Stimulated activated CD8-positive, alpha-beta memory T cell treated with anti-CD3 and anti-CD28 coated beads, Interleukin-4, amount 100 ng/mL, for 48 hours (primary cell): Measurements from ENCODE around the gene LGR5.

Experiments used
- DNase-seq: peaks from one replicate; pipeline ENCODE4 v3.0.0-alpha.2; 2020

The LGR5 gene

GRCh38 chr12:71439613-71440344 is at the start of gene LGR5:
LGR5 (plus strand) TSS chr12:71439798; CDS start chr12:71440081, 283 bp downstream.
- DNase-seq, result peak; percentile 31

GRCh38 chr12:71392521-71393145 is 47.0 kb upstream of the LGR5 start:
- no peak for DNase-seq

GRCh38 chr12:71393625-71394024 is 46.0 kb upstream of the LGR5 start:
- no peak for DNase-seq

GRCh38 chr12:71397433-71397954 is 42.1 kb upstream of the LGR5 start:
- no peak for DNase-seq

- no peak for DNase-seq
Observed at GRCh38 chr12:71399197-71399596, 40.4 kb upstream of the LGR5 start.

DNA sequence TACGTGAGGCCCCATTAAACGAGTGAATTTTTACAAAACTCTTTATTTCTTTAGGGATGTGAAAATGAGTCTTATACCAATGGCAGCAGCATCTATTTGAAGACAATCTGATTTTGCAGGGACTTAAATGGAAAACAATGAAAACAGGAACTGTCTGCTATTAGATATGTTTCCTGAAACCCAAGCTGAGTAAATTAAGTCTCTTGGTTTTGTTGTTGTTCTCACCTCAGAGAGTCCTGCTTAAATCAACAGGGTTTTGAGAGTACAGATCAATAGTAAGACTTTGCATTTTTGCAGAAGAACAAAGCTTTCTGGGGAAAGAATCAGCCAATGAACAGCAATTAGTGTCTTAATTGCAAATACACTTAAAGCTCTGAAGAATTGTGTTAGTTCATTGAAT is 39.1 kb upstream of the LGR5 start:
- DNase-seq, result no peak

GRCh38 chr12:71405884-71406283 is 33.7 kb upstream of the LGR5 start:
- DNase-seq, result no peak

GRCh38 chr12:71407732-71408131 is 31.9 kb upstream of the LGR5 start:
- no peak for DNase-seq

DNA sequence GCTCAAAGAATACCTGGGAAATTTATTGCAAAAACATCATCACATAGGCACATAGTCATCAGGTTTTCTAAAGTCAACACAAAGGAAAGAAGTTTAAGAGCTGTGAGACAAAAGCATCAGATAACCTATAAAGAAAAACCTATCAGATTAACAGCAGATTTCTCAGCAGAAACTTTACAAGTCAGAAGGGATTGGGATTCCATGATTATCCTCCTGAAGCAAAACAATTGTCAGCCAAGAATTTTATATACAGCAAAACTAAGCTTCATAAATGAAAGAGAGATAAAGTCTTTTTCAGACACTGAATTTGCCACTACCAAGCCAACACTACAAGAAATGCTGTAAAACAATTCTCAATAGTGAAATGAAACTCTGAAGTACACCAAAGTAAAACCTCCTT is 28.8 kb upstream of the LGR5 start:
- DNase-seq, result no peak

DNA sequence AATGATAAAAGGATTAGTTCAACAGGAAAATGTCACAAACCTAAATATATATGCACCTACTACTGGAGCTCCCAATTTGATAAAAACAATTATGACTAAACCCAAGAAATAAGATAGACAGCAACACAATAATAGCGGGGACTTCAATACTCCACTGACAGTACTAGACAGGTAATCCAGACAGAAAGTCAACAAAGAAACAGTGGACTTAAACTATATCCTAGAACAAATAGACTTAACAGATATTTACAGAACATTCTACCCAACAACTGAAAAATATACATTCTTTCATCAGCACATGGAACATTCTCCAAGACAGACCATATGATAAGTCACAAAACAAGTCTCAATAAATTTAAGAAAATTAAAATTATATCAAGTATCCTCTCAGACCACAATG is 28.0 kb upstream of the LGR5 start:
- no peak for DNase-seq

DNA sequence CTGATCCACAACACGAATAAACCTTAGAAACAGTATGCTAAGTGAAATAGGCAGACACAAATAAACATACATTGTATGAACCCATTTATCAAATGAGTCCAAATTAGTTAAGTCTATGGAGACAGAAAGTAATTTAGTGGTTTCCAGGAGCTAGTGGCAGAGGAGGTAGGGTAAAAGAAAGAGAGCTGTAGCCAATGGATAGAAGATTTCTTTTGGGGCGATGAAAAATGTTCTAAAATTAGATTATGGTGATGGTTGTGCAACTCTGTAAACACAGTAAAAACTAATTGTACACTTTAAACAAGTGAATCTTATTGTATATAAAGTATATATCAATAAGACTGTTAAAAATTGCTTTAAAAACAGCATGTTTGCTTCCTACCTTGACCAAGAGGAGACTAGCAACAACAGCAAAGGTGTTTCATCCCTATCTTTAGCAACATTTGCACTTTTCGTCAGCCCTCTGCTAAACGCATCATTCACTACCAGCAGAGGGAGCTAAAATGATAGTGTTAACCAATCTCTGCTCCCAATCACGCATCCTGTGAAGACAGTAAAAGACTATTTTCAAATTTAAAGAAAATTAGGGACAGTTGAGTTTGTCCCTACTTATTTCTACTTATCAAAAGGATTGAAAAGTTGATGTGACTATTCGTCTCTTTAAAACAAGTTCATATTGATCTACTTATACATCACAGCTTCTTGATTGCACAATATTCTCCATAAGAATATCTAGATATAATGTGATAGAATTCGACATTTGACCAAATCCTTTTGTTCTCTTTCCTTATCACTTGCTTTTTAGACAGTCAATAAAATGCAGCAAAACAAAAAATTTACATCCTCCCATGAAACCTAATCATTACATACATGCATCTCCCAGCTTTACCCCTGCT is 24.0 kb upstream of the LGR5 start:
- no peak for DNase-seq

DNA sequence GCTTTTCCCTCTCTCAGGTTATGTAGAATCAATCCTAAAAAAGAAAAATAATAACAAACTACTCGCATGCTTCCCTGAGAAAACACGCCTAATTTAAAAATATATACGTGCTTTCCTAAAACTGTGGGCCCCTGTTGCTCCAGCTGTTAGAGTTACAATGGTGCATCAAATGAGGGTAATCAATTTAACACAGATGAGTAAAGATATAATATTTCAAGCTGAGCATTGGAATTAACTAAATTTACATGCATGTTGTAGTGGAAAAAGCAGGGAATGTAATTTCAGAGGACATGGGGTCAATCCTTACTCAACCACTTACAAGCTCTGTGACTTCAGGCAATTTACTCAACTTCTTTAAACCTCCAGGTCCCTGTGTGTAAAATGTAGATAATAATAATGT is 22.4 kb upstream of the LGR5 start:
- DNase-seq, result no peak

GRCh38 chr12:71420775-71421406 is 18.7 kb upstream of the LGR5 start:
- no peak for DNase-seq

DNA sequence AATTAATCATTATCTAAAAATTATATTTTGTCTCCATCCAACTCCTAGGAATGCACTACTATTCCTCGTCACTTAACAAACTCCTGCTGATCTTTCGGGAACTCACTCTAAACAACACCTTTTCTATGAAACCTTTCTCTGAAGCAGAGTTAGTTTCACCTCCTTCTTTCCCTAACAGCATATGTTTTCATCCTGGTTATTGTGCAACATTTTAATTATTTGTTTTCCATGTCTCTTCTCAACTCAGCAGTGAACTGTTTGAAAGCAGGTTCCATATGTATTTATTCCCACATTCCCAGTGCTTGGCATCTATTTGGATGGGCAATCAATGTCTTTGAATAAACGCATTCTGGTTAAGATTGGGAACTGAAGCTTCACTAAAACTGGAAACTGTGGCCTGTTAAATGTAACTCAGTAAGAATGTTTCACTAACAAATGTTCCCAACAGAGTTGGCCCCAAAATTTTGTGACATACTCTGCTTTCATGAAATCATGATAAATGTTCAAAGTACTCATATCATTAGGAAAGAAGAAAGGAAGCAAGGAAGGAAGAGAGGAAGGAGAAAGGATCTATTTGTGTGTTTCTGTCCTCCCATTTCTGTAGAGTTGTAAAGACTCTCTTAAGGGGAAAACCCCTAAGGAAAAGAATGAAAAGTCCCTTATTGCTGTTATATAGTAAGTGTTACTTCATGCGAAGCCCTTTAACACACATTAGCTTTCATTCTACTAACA is 13.9 kb upstream of the LGR5 start:
- no peak for DNase-seq

DNA sequence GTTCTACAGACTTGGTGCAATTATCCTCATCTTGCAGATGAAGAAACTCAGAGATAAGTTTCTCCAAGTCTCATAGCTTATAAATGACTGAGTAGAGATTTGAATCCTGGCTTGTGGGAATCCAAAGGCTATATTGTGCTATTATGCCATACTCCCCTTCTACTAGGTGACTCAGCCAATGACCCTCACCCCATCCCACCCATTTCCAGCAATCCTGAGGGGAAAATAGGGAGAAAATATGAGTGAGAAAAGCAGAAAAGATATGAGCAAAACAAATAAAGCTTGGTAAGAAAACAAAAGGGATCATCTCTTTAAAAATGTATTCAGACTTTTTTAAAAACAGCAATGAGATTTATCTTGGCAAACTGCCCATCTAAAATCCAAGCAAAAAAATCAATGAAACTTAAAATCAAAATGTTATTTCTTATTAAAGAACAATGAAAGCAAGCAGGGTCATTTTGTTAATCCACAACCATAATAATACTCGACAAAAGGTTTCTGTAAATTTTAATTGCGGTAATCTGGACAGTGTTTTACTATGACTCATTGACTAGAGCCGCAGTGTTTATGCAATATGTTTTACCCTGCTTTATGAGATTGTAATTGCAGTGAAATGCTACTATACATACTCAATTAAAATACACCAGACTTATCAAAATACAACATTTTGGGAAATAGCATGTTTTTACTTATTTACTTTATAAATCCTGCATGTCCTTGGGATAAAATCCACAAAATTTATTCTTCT is 13.1 kb upstream of the LGR5 start:
- no peak for DNase-seq

DNA sequence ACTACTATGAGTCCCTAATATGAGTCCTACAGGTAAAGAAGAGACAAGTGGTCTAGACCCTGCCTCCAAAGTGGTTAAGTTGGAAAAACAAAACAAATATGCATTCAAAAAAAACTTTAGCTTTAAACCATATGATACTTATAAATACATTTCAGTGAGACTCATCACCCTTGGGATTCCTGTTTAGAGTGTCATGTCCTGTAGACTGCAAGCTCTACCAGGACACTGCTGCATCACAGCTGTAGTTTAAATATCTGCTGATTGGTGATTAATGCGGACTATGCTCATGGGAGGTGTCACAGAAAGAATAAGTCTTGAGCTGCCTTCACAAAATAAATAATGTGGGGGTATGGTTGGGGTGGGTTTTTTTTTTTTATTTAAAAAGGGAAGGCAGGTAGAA is 8.8 kb upstream of the LGR5 start:
- no peak for DNase-seq

- no peak for DNase-seq
Observed at GRCh38 chr12:71431991-71432390, 7.6 kb upstream of the LGR5 start.

- no peak for DNase-seq
Observed at GRCh38 chr12:71432936-71433335, 6.7 kb upstream of the LGR5 start.

DNA sequence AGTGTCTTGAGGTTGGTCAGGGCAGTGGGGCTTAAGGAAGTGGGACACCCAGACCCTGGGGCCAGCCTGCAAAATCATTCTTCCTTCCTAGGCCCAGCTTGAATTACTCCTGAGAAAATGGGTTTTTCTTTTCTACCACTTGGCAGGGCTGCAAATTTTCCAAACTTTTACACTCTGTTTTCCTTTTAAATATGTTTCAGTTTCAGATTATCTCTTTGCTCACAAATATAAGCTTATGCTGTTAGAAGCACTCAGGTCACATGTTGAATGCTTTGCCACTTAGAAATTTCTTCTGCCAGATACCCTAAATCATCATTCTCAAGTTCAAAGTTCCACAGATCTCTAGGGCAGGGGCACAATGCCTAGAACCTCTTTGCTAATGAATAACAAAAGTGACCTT is 2.9 kb upstream of the LGR5 start:
- DNase-seq, result no peak

DNA sequence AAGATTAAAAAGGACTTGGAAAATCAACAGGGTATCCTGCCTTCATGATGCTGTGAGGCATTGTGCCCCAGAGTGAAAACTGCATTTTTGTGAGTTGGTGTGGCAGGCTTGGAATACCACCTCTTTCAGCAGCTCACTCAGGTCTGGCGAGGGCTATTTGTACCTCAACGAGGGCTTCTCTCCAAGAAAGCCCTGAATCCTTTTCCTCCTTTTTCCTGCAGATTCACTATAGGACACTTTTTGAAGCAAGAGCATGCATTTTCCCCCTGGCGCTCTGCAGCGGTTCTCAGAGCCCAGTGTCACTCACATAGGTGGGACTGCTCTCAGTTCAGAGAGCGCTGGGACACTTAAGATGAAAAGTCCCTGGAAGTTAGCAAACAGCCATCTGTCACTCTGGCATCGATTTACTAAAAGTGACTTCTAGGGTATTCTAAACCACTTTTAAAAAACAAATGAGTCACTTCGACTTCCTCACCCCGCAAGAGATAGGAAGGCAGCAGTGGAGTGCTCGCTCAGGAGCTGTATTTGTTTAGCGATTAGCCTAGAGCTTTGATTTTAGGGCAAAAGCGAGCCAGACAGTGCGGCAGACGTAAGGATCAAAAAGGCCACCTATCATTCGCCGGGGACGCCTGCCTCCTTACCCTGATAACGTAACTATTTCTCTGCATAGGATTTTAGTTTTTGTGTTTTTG is 782 bp upstream of the LGR5 start:
- DNase-seq, result no peak

DNA sequence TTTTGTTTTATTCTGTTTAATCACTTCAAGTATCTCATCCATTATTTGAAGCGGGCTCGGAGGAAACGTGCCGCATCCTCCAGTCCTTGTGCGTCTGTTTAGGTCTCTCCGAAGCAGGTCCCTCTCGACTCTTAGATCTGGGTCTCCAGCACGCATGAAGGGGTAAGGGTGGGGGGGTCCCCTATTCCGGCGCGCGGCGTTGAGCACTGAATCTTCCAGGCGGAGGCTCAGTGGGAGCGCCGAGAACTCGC is 311 bp upstream of the LGR5 start:
- DNase-seq, result no peak
